Stimulated activated CD4-positive, alpha-beta T cell treated with anti-CD3 and anti-CD28 coated beads, Interleukin-2, amount 100 ng/mL, for 48 hours (primary cell): ENCODE measurements around the gene SYT12.

Experiments
- DNase-seq, 2 donors: peaks; one replicate each; pipeline ENCODE4 v3.0.0-alpha.2; 2020

Gene SYT12

DNA sequence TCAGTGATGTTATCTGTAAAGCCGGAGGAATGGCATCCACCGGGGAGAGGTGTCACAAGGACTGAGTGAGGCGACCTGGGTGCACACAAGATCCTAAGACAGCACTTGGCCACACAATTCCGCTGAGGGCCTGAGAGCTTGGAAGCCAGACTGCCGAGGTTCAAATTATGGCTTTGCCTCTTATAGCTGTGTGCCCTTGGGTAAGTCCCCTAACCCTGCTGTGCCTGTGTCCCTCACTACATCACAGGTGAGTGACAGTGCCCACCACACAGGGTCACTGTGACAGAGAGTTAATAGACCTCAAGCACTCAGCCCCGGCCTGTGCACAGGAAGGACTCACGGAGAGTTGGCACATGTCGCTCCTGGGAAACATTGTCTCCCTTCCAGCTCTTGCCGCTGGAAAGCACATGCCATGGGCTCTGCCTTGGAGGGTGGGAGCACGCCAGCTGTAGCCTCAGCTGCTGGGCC is 34.3 kb downstream of the SYT12 start:
- no peak for DNase-seq

DNA sequence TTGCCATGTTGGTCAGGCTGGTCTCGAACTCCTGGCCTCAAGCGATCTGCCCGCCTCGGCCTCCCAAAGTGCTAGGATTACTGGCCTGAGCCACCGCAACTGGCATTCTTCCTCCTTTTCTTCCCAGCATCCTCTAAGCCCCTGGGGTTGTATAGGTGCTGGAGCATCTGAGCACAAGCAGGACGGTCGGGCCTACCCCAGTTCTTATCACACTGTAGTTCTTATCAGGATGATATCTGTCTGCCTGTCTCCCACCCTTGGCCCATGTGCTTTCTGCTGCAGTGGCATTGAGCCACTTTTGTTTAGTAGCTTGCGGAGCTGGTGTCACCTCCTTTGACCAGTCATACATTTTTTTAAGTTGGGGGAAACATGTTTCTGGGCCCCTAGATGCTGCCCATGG is 35.6 kb downstream of the SYT12 start:
- no peak for DNase-seq

DNA sequence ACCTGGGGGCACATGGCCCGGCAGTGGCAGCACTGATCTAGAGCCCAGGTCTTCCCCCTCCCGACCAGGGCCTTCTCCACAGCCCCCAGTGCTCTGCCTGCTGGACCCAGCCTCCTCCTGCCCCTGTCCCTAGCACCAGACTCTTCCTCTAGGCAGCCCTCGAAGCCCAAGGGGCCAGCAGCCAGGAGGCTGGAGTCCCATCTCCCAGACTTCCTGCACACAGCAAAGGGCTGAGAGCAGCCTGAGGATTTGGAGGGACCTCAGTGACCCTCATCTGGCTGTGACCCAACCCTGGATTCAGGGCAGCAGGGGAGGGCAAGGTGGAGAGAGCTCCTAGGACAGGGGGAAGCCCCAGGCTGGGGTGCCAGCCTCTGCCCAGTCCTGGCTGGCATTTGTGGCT is 36.7 kb downstream of the SYT12 start:
- DNase-seq = no peak

DNA sequence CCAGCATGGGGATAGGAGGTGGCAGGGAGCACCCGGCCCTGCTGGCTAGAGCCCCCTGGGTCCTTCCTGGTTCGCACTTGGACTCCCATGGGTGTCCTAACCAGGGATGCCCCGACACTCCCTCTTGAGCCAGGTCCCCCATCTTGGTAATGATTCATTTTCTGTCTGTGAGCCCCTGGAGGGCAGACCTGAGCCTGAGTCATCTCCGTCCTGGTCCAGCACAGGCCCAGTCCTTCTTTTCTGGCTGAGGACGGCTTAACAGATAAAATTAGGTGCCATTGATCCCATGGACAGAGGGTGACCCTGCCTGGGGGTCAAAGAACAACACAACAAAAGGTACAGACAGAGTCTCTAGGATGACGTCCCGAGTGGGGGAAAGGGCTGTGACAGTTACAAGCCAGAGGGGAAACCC is 37.2 kb downstream of the SYT12 start:
- no peak for DNase-seq

DNA sequence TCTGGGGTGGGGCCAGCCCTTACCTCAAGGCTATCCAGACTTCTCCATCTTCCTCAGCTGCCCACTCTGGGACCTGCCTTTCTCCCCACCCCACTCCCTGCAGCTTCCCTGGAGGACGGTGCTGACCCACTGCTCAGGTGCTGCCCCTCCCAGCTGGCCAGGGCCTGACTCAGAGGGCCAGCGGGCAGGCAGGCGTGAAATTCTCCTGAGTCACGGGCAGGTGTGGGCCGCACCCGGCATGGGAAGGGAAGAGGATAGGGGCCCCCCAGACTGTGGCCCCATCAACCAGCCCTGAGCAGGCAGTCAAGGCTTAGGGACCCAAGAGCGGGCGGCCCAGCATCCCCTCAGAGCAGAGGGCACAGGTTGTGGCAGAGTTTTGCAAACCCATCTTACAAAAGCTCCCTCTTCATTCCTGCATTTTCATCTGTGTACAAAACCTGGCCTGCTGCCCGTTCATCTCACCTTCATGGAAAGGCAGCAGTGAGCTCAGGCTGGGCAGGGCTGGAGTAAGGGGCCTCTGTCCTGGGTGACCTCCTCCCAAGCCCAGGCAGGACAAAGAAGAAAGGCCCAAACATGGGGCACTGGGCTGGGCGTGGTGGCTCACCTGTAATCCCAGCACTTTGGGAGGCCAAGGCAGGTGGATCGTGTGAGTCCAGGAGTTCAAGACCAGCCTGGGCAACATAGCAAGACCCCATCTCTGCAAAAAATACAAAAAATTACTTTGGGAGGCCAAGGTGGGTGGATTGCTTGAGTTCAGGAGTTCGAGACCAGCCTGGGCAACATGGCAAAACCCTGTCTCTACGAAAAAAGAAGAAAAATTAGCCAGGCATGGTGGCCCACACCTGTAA is 39.8 kb downstream of the SYT12 start:
- no peak for DNase-seq

DNA sequence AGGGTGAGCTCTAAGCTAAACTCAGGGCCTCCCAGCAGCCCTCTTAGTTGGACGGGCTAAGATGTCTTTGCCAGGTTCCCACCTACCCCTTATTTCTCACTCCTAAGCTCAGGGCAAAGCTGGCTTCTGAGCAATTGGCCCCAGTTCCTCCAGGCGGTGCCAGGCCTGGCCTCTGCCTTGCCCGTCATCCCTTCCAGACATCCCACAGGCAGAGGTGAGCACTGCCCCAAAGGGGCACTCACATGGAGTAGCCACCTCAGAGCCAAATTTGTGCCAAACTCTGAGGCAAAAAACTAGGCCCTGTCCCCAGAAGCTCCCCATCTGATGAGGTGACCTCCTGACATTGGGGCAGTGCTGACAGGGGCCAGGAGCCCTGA is 43.4 kb downstream of the SYT12 start:
- no peak for DNase-seq

DNA sequence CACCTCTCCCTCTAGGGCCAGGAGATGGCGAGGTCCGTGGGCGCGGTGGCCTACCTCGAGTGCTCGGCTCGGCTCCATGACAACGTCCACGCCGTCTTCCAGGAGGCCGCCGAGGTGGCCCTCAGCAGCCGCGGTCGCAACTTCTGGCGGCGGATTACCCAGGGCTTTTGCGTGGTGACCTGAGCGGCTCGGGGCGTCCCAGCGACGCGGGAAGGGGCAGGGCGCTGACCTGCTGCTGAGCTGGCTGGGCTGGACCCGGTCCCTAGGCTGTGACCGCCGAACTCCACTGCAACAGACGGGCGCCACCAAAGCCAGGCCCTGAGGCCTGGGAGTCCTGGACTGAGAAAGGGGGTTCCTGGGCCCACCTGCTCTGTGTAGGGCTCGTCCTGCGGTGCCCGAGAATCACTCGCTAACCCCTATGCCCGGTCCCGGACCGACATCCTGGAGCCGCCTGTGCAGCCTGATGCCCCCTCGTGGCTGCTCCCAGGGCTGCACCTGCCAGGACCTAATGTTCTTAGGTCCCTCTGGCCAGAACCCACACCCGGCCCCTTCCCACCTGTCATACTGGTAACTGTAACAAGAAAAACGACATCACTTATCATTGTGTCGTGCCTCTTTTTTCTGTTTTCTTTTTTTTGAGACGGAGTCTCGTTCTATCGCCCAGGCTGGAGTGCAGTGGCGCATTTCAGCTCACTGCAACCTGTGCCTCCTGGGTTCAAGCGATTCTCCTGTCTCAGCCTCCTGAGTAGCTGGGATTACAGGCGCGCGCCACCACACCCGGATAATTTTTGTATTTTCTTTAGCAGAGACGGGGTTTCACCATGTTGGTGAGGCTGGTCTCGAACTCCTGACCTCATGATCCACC is 48.7 kb downstream of the SYT12 start:
- DNase-seq = peak; percentile 72 to 76

DNA sequence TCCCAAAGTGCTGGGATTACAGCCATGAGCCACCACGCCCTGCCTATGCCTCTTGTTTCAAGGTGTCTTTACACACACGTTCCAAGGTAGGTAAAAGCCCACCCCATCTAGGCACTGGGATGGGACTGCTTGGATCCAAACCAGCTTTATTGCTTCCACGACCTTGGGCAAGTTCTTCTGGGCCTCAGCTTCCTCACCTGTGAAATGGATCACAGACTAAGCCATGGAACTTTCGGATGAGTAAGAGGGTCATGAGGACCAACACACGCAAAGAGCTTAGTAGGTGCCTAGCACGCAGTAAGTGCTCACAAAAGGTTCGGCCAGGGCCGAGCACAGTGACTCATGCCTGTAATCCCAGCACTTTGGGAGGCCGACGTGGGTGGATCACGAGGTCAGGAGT is 49.4 kb downstream of the SYT12 start:
- DNase-seq = no peak

DNA sequence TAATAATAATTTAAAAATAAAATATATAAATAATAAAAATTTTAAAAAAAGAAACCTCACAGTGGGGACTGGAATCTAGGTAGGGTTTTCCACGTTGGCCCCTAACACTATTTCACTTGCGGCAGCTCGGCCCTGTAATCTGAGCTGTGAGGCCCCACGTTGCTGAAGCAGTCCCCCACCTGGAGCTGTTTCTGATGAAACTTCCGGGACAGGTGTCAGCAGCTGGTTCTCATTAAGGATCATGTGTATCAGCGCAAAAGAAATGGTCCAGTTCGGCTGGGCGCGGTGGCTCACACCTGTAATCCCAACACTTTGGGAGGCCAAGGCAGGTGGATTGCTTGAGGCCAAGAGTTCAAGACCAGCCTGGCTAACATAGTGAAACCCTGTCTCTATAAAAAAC is 51.0 kb downstream of the SYT12 start:
- DNase-seq = no peak

DNA sequence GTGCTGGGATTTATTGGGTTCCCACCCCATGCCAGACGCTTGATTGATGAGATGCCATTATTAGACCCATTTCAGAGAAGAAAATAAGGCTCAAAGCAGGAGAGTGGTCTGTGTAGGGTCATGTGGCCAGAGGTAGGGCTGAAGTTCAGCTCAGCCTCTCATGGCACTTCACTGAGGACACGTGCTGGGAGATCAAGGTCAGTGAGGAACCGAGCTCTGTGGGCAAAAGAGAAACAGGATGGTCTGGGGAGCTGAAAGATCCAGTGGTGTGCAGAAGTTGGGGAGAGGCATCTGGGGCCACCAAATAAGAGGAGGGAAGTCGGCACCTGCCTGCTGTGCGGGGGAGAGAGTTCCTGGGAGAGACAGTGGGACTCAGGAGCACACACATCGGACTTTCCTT is 53.3 kb downstream of the SYT12 start:
- DNase-seq = no peak

DNA sequence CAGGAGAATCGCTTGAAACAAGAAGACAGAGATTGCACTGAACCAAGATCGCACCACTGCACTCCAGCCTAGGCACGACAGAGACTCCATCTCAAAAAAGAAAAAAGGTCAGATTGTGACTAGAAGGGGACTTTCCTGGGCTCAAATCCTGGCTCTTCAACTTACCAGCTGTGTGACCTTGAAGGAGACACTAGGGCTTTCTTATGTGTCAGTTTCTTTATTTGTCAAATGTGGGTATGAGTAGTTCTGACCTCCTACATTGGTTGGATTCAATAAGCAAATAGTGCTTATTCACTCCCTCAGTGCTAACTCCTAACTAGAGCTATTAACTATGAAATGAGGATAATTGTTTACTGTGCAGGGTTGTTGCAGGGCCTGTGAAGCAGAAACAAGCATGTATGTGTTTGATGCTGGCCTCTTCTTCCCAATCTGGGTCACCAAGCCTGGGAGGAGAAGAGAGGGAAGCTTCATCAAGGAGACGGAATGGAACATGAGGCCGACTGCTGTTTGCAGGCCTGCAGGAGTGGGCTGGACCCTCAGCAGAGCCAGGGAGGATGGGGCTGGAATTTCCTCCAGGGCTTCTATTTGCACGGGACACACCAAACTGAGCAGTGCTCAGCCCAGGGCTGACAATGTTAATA is 56.3 kb downstream of the SYT12 start:
- no peak for DNase-seq

DNA sequence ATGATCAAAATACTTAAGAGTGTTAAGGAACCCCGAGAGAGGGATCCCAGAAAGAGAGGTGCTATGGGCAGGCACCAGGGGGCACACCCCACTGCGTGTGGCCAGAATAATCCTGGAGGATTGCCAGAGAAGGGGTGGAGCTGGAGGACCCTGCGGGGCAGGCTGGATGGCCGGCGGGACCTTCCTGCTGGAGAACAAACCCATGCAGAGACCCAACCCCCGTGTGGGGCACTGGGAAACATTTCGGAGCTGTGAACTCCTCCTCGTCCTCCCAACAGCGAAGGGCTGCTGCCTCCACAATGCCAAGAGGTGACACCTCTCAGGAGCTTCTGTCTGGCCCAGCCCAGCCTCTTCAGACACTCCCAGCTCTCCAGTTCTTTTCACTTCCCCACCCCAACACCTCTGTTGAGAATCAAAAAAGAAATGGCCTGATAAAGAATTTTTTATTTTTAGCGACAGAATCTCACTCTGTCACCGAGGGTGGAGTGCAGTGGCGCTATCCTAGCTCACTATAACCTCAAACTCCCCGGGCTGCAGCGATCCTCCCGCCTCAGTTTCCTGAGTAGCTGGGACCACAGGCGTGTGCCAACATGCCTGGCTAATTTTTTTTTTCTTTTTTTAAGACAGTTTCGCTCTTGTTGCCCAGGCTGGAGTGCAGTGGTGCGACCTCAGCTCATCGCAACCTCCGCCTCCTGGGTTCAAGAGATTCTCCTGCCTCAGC is 59.3 kb downstream of the SYT12 start:
- no peak for DNase-seq

DNA sequence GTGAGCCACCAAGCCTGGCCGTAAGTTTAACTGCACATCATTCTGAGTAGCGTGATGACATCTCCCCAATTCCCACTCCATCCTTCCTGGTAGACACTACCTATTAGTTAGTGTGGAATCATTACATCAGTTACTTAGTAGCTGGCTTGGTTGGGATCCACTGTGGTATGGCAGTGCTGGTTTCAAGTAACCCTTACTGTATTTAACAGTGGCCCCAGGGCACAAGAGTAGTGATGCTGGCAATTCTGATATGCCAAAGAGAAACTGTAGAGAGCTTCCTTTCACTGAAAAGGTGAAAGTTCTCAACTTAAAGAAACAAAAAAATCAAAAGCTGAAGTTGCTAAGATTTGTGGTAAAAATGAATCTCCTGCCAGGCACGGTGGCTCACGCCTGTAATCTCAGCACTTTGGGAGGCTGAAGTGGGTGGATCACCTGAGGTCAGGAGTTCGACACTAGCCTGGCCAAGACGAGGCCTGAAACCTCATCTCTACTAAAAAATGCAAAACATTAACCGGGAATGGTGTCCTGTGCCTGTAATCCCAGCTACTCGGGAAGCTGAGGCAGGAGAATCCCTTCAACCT is 60.9 kb downstream of the SYT12 start:
- no peak for DNase-seq

DNA sequence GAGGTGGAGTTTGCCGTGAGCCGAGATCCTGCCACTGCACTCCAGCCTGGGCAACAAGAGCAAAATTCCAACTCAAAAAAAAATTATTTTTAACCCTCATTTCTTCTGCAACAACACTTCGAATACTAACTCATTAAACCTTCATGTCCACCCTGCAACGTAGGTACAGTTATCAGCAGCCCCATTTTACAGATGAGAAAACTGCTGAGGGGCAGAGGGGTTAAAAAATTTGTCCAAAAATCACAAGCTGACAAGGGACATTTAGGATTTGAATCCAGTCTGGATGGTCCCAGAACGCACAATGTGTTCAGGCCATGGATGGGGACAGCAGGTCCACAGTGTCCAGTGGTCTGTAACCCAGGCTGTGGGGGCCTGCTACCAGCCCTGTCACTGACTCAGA is 62.7 kb downstream of the SYT12 start:
- no peak for DNase-seq

DNA sequence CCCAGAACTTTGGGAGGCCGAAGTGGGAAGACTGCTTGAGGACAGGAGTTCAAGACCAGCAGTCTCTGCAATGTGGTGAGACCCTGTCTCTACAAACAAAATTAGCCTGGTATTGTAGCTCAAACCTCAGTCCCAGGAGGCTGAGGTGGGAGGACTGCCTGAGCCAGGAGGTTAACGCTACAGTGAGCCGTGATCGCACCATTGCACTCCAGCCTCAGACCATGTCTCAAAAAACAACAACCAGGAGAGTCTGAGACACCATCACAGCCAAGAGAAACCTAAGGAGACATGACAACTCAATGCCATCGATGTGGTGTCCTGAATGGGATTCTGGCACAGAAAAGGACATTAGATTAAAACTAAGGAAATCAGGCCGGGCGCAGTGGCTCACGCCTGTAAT is 67.8 kb downstream of the SYT12 start:
- no peak for DNase-seq

DNA sequence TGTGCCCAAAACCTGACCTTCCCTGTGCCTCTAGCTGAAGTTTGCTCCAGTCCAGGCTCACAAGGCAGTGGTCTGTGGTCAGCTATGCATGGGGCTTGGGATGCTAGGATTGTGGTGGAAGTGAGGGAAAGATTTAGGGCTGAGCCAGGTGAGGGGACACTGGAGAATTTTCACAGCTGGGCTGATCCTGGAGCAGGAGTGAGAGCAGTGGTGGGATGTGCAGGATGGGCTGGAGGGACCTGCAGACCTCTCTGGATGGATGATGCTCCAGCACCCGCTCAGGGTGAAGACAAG is 72.2 kb downstream of the SYT12 start:
- DNase-seq = no peak

DNA sequence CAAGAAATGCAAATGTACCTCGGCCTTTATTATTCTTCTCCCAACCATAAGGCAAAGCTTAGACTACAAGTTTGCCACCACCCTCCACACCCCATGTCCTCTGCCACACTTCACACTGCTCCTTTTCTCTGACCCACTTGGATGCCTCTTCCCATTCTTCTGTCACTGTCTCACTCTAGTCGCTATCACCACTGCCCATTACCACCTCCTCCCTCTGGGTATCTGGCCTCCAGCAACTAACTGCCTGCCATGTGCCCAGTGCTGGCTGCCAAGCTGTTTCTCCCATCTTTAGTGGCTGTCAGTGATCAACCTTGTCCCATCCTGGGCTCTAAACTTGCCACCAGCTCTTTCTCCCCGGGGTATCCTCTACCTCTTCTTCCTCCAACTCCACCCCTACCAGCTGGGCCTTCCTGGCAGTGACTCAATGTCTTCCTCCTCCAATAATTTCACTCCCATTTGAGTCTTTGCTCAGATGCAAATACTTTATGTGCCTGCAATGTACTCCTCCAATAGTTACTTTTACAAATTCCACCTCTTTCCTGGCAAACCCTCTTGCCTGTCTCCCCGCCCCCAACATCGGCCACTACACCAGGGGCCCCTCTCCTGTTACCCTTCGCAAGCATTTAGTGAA is 76.0 kb downstream of the SYT12 start:
- no peak for DNase-seq

DNA sequence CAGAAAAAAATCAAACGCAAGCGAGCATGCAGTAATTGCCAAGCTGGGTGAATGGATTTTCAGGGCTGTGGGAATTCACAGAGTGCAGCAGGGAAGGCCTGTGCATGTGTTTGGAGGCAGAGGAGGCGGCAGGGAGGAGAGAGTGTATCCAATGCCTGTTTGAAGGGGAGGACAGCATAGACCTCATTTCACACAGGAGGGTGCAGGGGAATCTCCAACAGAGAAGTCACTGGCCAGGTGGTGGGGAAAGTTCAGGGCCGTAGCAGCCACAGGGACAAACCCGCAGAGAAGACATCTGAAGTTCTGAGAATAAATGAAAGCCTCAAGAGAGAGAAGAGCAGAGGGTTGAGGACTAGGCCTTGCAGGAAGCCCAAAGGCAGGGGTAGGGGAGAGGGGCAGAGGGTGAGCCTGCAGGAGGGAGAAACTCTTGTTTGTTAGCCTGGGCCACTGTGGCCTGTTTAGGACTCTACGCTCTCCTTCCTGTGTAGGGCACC is 76.9 kb downstream of the SYT12 start:
- no peak for DNase-seq
